GM12878 (cell line): ENCODE data around the gene ATP13A4. TPM values are rescaled to one million over a fixed set of nuclear protein-coding genes. Genes with fewer than 3 reads are reported as not detected.

Experiments
- ATAC-seq: fragments of 200-7000 bp; cut with Tn5 transposase; 3 replicates; pipeline ENCODE4 v1.9.1; 2020; ENCODE audit warnings: mild to moderate bottlenecking, moderate library complexity
- BruUV-seq: library from RNA; stranded (reverse); fragments of 400-500 nt; replicated peaks from 2 replicates; lab custom pipeline; 2021; lab: Mats Ljungman, UMichigan
- CTCF ChIA-PET: fragments of 300-600 bp; sonication (Branson Sonifier 250); formaldehyde crosslinking; extraction: SDS; loops from one replicate; lab custom pipeline; 2021; ENCODE audit warnings: inconsistent platforms; lab: Yijun Ruan, JAX
- POLR2A ChIA-PET: fragments of 350-600 bp; formaldehyde crosslinking; extraction: SDS; loops from one replicate; lab custom pipeline; 2021; ENCODE audit warnings: inconsistent platforms; lab: Charles Lee
- RAD21 ChIA-PET: fragments of 300-600 bp; sonication (Branson Sonifier 250); formaldehyde crosslinking; loops from one replicate; lab custom pipeline; 2023; ENCODE audit warnings: antibody characterized with exemption; ENCODE audit not compliant: unreplicated experiment; lab: Charles Lee
- SMC1A ChIA-PET: fragments of 300-600 bp; sonication (Branson Sonifier 250); formaldehyde crosslinking; loops from one replicate; lab custom pipeline; 2023; ENCODE audit not compliant: unreplicated experiment, uncharacterized antibody; lab: Charles Lee
- DNase-seq: peaks from one replicate; pipeline ENCODE4 v3.0.0-alpha.2; 2011; ENCODE audit warnings: low read depth, low spot score
- FAIRE-seq: peaks from 3 replicates; lab custom pipeline; 2011; peaks lifted over from hg19 to GRCh38; lab: Jason Lieb, UNC
- H2AFZ ChIP-seq: 2 replicates; pipeline ENCODE4 v1.6.0; 2011; ENCODE audit warnings: low read depth, low read length, control low read depth; ENCODE audit not compliant: control insufficient read depth
- H3K27ac ChIP-seq: 2 replicates; pipeline ENCODE4 v1.5.1; 2011; ENCODE audit warnings: control low read depth; ENCODE audit not compliant: control insufficient read depth, insufficient read depth
- H3K27me3 ChIP-seq, 2 experiments: replicated peaks in 1 of 2; 2 replicates each; pipeline versions ENCODE4 v1.6.0 to v1.6.1; 2011; ENCODE audit warnings: low read length in 1 of 2; ENCODE audit not compliant: control insufficient read depth in 2 of 2, insufficient read depth in 2 of 2
- H3K36me3 ChIP-seq, 2 experiments: 2 replicates each; pipeline ENCODE4 v1.5.1; 2011; ENCODE audit warnings: low read length in 1 of 2; ENCODE audit not compliant: control insufficient read depth in 2 of 2, insufficient read depth in 2 of 2
- H3K4me1 ChIP-seq: 2 replicates; pipeline ENCODE4 v1.6.1; 2011; ENCODE audit warnings: mild to moderate bottlenecking, low read length, moderate library complexity, mixed read lengths; ENCODE audit not compliant: control insufficient read depth, insufficient read depth
- H3K4me2 ChIP-seq: 2 replicates; pipeline ENCODE4 v1.6.0; 2011; ENCODE audit warnings: control low read depth; ENCODE audit not compliant: control insufficient read depth, insufficient read depth
- H3K4me3 ChIP-seq: fragments of 200-600 bp; sonication (generic); 2 replicates; pipeline ENCODE4 v1.5.1; 2016
- H3K79me2 ChIP-seq: 2 replicates; pipeline ENCODE4 v1.6.0; 2011; ENCODE audit warnings: low read length; ENCODE audit not compliant: control insufficient read depth, insufficient read depth
- H3K9ac ChIP-seq: 2 replicates; pipeline ENCODE4 v1.8.0; 2011; ENCODE audit warnings: low read length, control low read depth, mixed read lengths; ENCODE audit not compliant: control insufficient read depth, insufficient read depth
- H3K9me3 ChIP-seq: replicated peaks from 3 replicates; pipeline ENCODE4 v1.5.1; 2011; ENCODE audit warnings: mild to moderate bottlenecking, low read length; ENCODE audit not compliant: control insufficient read depth, insufficient read depth
- H4K20me1 ChIP-seq: 2 replicates; pipeline ENCODE4 v1.6.0; 2011; ENCODE audit not compliant: control insufficient read depth, insufficient read depth
- CEBPB ChIP-seq, 2 experiments: fragments of 150-350 bp in 1 of 2; IDR thresholded peaks; 2 replicates each; pipeline ENCODE4 v1.6.1; 2012 to 2014; ENCODE audit warnings: low read depth in 2 of 2, low read length in 2 of 2, borderline replicate concordance in 1 of 2, inconsistent platforms in 1 of 2
- CHD1 ChIP-seq: IDR thresholded peaks from 2 replicates; pipeline ENCODE4 v1.6.1; 2012; ENCODE audit warnings: low read depth, low read length, improper control_type of control experiment
- CREM ChIP-seq: IDR thresholded peaks from 2 replicates; pipeline ENCODE4 v1.6.1; 2014; ENCODE audit warnings: antibody characterized with exemption, low read depth
- ESRRA ChIP-seq: IDR thresholded peaks from 2 replicates; pipeline ENCODE4 v1.6.1; 2012; ENCODE audit warnings: mild to moderate bottlenecking, low read length, improper control_type of control experiment
- GABPA ChIP-seq: IDR thresholded peaks from 2 replicates; pipeline ENCODE4 v1.6.1; 2014; ENCODE audit warnings: antibody characterized with exemption, low read depth, mild to moderate bottlenecking, inconsistent platforms
- HCFC1 ChIP-seq: fragments of 150-350 bp; IDR thresholded peaks from 2 replicates; pipeline ENCODE4 v1.6.1; 2014; ENCODE audit warnings: low read length
- KDM1A ChIP-seq: fragments of 200-600 bp; sonication (generic); IDR thresholded peaks from 2 replicates; pipeline ENCODE4 v1.6.1; 2016; ENCODE audit warnings: borderline replicate concordance
- RCOR1 ChIP-seq: conservative IDR thresholded peaks from 2 replicates; pipeline ENCODE4 v1.6.1; 2012; ENCODE audit warnings: low read depth, low read length, improper control_type of control experiment
- RELA ChIP-seq: fragments of 450-650 bp; IDR thresholded peaks from 2 replicates; pipeline ENCODE4 v1.8.0; 2014; ENCODE audit warnings: borderline replicate concordance; ENCODE audit not compliant: partially characterized antibody
- ZNF622 ChIP-seq: fragments of 450-650 bp; IDR thresholded peaks from 2 replicates; pipeline ENCODE4 v1.6.1; 2017; ENCODE audit warnings: mild to moderate bottlenecking, inconsistent platforms
- WGBS: methylation state at CpG from one replicate; pipeline ENCODE4 v1.1.6; 2016; ENCODE audit warnings: low lambda C conversion rate; ENCODE audit not compliant: insufficient replicate concordance, insufficient coverage; ENCODE audit errors: missing lambda C conversion rate; 5-methylcytosine and 5-hydroxymethylcytosine counted together
- in situ Hi-C: fragments of 300-500 bp; cut with MboI; formaldehyde crosslinking; loops from 9 replicates; pipeline ENCODE4 v1.14.3; 2018; ENCODE audit warnings: mixed read lengths
- intact Hi-C: fragments of 100-400 bp; cut with micrococcal nuclease; formaldehyde crosslinking; loops from one replicate; pipeline ENCODE4 v1.14.2; 2022; ENCODE audit not compliant: unreplicated experiment
- polyA plus RNA-seq, 11 experiments: library from polyadenylated mRNA; depleted of rRNA in 4 of 11; unstranded in 6 of 11; stranded (reverse) in 5 of 11; fragments of >200 nt; fragmentation: Nextera tagmentation in 4 of 11; fragmentation: Illumina TruSeq in 1 of 11; extraction: Ambion mirVana in 4 of 11; extraction: Trizol in 1 of 11; gene quantifications; 1 replicate in 1 of 11; 2 replicates in 10 of 11; pipeline versions ENCODE4 v1.2.1 to v1.2.3, GENCODE V29; 2011 to 2016; ENCODE audit warnings: inconsistent platforms in 2 of 11, missing spikeins in 2 of 11, low read depth in 1 of 11
- total RNA-seq, 4 experiments: library from RNA; depleted of rRNA in 3 of 4; stranded (reverse); fragments of >200 nt in 3 of 4; fragmentation: Illumina TruSeq in 1 of 4; extraction: Trizol in 1 of 4; gene quantifications; 2 replicates each; pipeline versions ENCODE4 v1.2.1 to v1.2.3, GENCODE V29; 2013 to 2021
- TF ChIP-seq, protein P1 (sequence below): fragments of 450-650 bp; IDR thresholded peaks from 2 replicates; pipeline ENCODE4 v1.6.1; 2018; ENCODE audit warnings: mild to moderate bottlenecking, low read depth, moderate library complexity; ENCODE audit not compliant: partially characterized antibody
- TF ChIP-seq, protein P2 (sequence below): fragments of 450-650 bp; IDR thresholded peaks from 2 replicates; pipeline ENCODE4 v1.6.1; 2017; ENCODE audit warnings: low read depth, mild to moderate bottlenecking, moderate library complexity
- TF ChIP-seq, protein P3 (sequence below): IDR thresholded peaks from 2 replicates; pipeline ENCODE4 v1.6.1; 2012; ENCODE audit warnings: mild to moderate bottlenecking, low read depth, low read length

Gene ATP13A4
- total and polyA plus RNA-seq, 10 of the 15 experiments (the other 5 are each of a cell fraction or from before 2014, with no cell fraction given), result 0.29 to 1.7 (median 1.0) TPM; not detected in 1

DNA sequence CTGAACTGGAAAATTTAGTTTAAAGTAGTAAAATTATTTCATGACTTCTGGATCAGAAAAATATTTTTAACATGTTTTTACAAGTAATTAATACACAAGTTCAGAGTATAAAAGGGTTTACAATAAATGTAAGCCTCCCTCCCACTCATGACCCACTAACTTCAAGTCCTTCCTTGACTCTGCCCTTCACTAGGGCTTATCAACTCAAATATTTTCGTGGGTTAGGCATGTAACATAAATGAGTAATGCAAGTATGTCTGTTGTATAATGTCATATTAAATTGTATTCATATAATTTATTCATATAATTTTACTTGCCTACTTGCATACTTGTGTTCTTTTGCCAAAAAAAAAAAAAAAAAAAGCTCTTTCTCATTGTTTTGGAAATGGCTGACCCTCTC lies 34.9 kb upstream of the ATP13A4 start (continued):
- TF ChIP-seq KDM1A, result no peak
- TF ChIP-seq RELA, result no peak
- no peak for TF ChIP-seq CREM
- TF ChIP-seq RCOR1, result no peak
- no peak for TF ChIP-seq CHD1

DNA sequence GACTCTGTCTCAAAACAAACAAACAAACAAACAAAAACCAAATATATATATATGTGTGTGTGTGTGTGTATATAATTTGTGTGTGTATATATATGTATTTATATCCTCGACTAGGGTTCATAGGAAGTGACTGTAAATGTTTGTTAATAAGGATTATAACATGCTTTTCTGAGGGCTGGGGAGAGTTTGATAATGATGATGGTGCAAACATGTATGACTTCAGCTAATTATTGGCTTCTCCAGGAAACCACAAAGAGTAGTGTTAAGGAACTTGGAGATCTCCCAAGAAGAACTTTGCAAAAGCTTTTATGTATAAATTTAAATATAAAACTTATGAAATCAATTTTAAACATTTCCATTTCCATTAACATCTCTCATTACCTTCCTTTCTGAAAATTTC lies 34.4 kb upstream of the ATP13A4 start:
- Histone ChIP-seq H3K27ac (no peak overlapping the region), H3K4me3 (no peak overlapping the region), H4K20me1 (no peaks in the 10 kb centered on the region), H3K79me2 (peaks cover 21% of the 10 kb centered on the region), H3K4me2 (no peak overlapping the region), H3K9me3 (no peaks in the 10 kb centered on the region), H2AFZ (no peak overlapping the region), H3K4me1 (no peaks in the 10 kb centered on the region), H3K27me3 (no peaks in the 10 kb centered on the region), H3K9ac (no peak overlapping the region), H3K36me3 (no peaks in the 10 kb centered on the region)
- FAIRE-seq (no peak), DNase-seq (no peak), ATAC-seq (no peak)
- intact Hi-C loops, result no loop called here
- RAD21 ChIA-PET, result no interaction called here
- CTCF ChIA-PET, result interaction anchor here (0.8 to 1.2 kb wide), 2 partner anchors 16 to 17 kb away, joined by 3 read pairs; no protein-coding TSS in a partner anchor
- SMC1A ChIA-PET, result no interaction called here
- no TSS peak for BruUV-seq
- 100% methylated on average over 1 of the region's 1 CpG for WGBS
- in situ Hi-C loops, result no loop called here
- POLR2A ChIA-PET, result no interaction called here
- TF ChIP-seq HCFC1 (no peak), ESRRA (no peak), GABPA (no peak), CEBPB (IDR thresholded peaks at IDR 0.05; ENCODE audit: borderline replicate concordance in 1 of 2, low read depth in 2 of 2, low read length in 2 of 2) (no peak), ZNF622 (no peak)
- TF ChIP-seq, protein P1, sequence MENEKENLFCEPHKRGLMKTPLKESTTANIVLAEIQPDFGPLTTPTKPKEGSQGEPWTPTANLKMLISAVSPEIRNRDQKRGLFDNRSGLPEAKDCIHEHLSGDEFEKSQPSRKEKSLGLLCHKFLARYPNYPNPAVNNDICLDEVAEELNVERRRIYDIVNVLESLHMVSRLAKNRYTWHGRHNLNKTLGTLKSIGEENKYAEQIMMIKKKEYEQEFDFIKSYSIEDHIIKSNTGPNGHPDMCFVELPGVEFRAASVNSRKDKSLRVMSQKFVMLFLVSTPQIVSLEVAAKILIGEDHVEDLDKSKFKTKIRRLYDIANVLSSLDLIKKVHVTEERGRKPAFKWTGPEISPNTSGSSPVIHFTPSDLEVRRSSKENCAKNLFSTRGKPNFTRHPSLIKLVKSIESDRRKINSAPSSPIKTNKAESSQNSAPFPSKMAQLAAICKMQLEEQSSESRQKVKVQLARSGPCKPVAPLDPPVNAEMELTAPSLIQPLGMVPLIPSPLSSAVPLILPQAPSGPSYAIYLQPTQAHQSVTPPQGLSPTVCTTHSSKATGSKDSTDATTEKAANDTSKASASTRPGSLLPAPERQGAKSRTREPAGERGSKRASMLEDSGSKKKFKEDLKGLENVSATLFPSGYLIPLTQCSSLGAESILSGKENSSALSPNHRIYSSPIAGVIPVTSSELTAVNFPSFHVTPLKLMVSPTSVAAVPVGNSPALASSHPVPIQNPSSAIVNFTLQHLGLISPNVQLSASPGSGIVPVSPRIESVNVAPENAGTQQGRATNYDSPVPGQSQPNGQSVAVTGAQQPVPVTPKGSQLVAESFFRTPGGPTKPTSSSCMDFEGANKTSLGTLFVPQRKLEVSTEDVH, result no peak
- TF ChIP-seq, protein P2, sequence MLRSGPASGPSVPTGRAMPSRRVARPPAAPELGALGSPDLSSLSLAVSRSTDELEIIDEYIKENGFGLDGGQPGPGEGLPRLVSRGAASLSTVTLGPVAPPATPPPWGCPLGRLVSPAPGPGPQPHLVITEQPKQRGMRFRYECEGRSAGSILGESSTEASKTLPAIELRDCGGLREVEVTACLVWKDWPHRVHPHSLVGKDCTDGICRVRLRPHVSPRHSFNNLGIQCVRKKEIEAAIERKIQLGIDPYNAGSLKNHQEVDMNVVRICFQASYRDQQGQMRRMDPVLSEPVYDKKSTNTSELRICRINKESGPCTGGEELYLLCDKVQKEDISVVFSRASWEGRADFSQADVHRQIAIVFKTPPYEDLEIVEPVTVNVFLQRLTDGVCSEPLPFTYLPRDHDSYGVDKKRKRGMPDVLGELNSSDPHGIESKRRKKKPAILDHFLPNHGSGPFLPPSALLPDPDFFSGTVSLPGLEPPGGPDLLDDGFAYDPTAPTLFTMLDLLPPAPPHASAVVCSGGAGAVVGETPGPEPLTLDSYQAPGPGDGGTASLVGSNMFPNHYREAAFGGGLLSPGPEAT, result no peak
- TF ChIP-seq, protein P3, sequence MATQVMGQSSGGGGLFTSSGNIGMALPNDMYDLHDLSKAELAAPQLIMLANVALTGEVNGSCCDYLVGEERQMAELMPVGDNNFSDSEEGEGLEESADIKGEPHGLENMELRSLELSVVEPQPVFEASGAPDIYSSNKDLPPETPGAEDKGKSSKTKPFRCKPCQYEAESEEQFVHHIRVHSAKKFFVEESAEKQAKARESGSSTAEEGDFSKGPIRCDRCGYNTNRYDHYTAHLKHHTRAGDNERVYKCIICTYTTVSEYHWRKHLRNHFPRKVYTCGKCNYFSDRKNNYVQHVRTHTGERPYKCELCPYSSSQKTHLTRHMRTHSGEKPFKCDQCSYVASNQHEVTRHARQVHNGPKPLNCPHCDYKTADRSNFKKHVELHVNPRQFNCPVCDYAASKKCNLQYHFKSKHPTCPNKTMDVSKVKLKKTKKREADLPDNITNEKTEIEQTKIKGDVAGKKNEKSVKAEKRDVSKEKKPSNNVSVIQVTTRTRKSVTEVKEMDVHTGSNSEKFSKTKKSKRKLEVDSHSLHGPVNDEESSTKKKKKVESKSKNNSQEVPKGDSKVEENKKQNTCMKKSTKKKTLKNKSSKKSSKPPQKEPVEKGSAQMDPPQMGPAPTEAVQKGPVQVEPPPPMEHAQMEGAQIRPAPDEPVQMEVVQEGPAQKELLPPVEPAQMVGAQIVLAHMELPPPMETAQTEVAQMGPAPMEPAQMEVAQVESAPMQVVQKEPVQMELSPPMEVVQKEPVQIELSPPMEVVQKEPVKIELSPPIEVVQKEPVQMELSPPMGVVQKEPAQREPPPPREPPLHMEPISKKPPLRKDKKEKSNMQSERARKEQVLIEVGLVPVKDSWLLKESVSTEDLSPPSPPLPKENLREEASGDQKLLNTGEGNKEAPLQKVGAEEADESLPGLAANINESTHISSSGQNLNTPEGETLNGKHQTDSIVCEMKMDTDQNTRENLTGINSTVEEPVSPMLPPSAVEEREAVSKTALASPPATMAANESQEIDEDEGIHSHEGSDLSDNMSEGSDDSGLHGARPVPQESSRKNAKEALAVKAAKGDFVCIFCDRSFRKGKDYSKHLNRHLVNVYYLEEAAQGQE, result no peak
